T-cell (primary cell): ENCODE measurements around the gene MBP. TPM values are rescaled to one million over a fixed set of nuclear protein-coding genes. Genes with fewer than 3 reads are reported as not detected.

Experiments
- ATAC-seq, 4 experiments: fragments of 200-7000 bp in 3 of 4; fragments of 150-1000 bp in 1 of 4; cut with Tn5 transposase; replicated peaks in 1 of 4; 1 replicate in 3 of 4; 2 replicates in 1 of 4; pipeline ENCODE4 v1.10.0; 2021; ENCODE audit warnings: moderate library complexity in 3 of 4, mild to moderate bottlenecking in 2 of 4, moderate number of reproducible peaks in 1 of 4
- CTCF ChIA-PET, 2 donors: fragments of 300-600 bp; sonication (Branson Sonifier 250); formaldehyde crosslinking; loops; one replicate each; lab custom pipeline; 2022; ENCODE audit warnings: antibody characterized with exemption in 2 of 2; lab: Charles Lee
- POLR2A ChIA-PET, 2 donors: fragments of 300-600 bp; sonication (Branson Sonifier 250); formaldehyde crosslinking; loops; one replicate each; lab custom pipeline; 2022; ENCODE audit warnings: antibody characterized with exemption in 2 of 2; lab: Charles Lee
- DNase-seq, 35 experiments: peaks; one replicate each; pipeline versions ENCODE4 v3.0.0 to v3.0.0-alpha.2; 2013 to 2023
- H3K27ac ChIP-seq: one replicate; pipeline ENCODE4 v1.5.1; 2013; ENCODE audit warnings: low read length
- H3K27me3 ChIP-seq, 2 experiments: replicated peaks in 1 of 2; 1 replicate in 1 of 2; 2 replicates in 1 of 2; pipeline versions ENCODE4 v1.6.1 to v1.7.0; 2013; ENCODE audit warnings: low read length in 1 of 2, mixed read lengths in 1 of 2; ENCODE audit not compliant: control insufficient read depth in 2 of 2, insufficient read depth in 2 of 2; ENCODE audit errors: extremely low read depth in 1 of 2
- H3K36me3 ChIP-seq, 2 donors: 1 replicate in 1 of 2; 2 replicates in 1 of 2; pipeline versions ENCODE4 v1.6.1 to v1.7.0; 2013; ENCODE audit warnings: low read length in 1 of 2; ENCODE audit not compliant: control insufficient read depth in 2 of 2, insufficient read depth in 1 of 2; ENCODE audit errors: extremely low read depth in 1 of 2
- H3K4me1 ChIP-seq, 2 experiments: 1 replicate in 1 of 2; 2 replicates in 1 of 2; pipeline versions ENCODE4 v1.6.1 to v1.7.0; 2013; ENCODE audit warnings: low read length in 2 of 2, mixed read lengths in 1 of 2; ENCODE audit not compliant: insufficient read depth in 2 of 2, control insufficient read depth in 1 of 2; ENCODE audit errors: extremely low read depth in 1 of 2
- H3K4me3 ChIP-seq, 2 donors: 1 replicate in 1 of 2; 2 replicates in 1 of 2; pipeline versions ENCODE4 v1.5.1 to v1.7.0; 2013; ENCODE audit warnings: mild to moderate bottlenecking in 2 of 2, low read length in 1 of 2, moderate library complexity in 1 of 2; ENCODE audit not compliant: control insufficient read depth in 1 of 2; ENCODE audit errors: extremely low read depth in 1 of 2
- H3K9me3 ChIP-seq: 2 replicates; pipeline ENCODE4 v1.7.0; 2013
- H3K27ac Mint-ChIP-seq, 2 donors: one replicate each; pipeline ENCODE4 v1.8.0; 2020 to 2021; ENCODE audit warnings: mild to moderate bottlenecking in 2 of 2, mixed read lengths in 2 of 2
- H3K27me3 Mint-ChIP-seq, 2 donors: one replicate each; pipeline ENCODE4 v1.8.0; 2021 to 2022; ENCODE audit warnings: mixed read lengths in 2 of 2
- H3K36me3 Mint-ChIP-seq: one replicate; pipeline ENCODE4 v1.8.0; 2021; ENCODE audit warnings: mixed read lengths
- H3K4me1 Mint-ChIP-seq, 3 donors: one replicate each; pipeline ENCODE4 v1.8.0; 2020 to 2022; ENCODE audit warnings: mixed read lengths in 3 of 3, mild to moderate bottlenecking in 1 of 3
- H3K4me3 Mint-ChIP-seq, 3 donors: one replicate each; pipeline ENCODE4 v1.8.0; 2020 to 2022; ENCODE audit warnings: mild to moderate bottlenecking in 3 of 3, mixed read lengths in 3 of 3, moderate library complexity in 3 of 3
- H3K9me3 Mint-ChIP-seq, 3 donors: one replicate each; pipeline ENCODE4 v1.8.0; 2020 to 2022; ENCODE audit warnings: mixed read lengths in 3 of 3
- WGBS: methylation state at CpG from one replicate; pipeline ENCODE4 v1.1.5; 2013; ENCODE audit warnings: missing lambda C conversion rate; ENCODE audit not compliant: insufficient coverage; 5-methylcytosine and 5-hydroxymethylcytosine counted together
- total RNA-seq, 35 experiments: library from RNA in 6 of 35; stranded (reverse) in 6 of 35; fragments of 120-200 nt in 1 of 35; gene quantifications; one replicate each; pipeline versions ENCODE4 v1.2.1 to v1.2.4 and lab custom pipeline; 2013 to 2026

The MBP gene
- total RNA-seq, 5 donors from 2014 or later (not counting 1 experiment from before 2014, with no cell fraction given) = 114 to 185 (median 152) TPM

GRCh38 chr18:77063260-77063659 lies 69.3 kb downstream of the MBP start:
- ChIA-PET POLR2A (interaction anchor here (0.5 to 1.3 kb wide), 7 partner anchors 8 to 67 kb away, joined by 3 to 6 read pairs (median 3); no protein-coding TSS in a partner anchor), CTCF (interaction anchor here in 1 of 2 donors (0.6 to 1.8 kb wide), 7 partner anchors 8 to 261 kb away, joined by 3 to 9 read pairs (median 4); no protein-coding TSS in a partner anchor)
- H3K4me1 Mint-ChIP-seq = peaks cover 92 to 95% (median 94%) of the 10 kb centered on the region in 3 donors
- peak; percentile 46 to 88 (median 70) for DNase-seq
- H3K36me3 Mint-ChIP-seq = peaks cover 45% of the 10 kb centered on the region
- H3K9me3 ChIP-seq = no peaks in the 10 kb centered on the region
- WGBS = 0% methylated on average over 1 of the region's 7 CpGs
- peaks cover 5 to 38% of the 10 kb centered on the region in 2 donors for H3K36me3 ChIP-seq
- peak overlapping the region in 1 of 2 donors; percentile 8 for H3K4me3 ChIP-seq
- peak overlapping the region; percentile 96 for H3K27ac ChIP-seq
- H3K27ac Mint-ChIP-seq = peak overlapping the region; percentile 100
- no peaks in the 10 kb centered on the region for H3K27me3 ChIP-seq
- H3K9me3 Mint-ChIP-seq = no peaks in the 10 kb centered on the region
- peaks cover 47 to 94% of the 10 kb centered on the region in 2 experiments for H3K4me1 ChIP-seq
- no peaks in the 10 kb centered on the region for H3K27me3 Mint-ChIP-seq
- H3K4me3 Mint-ChIP-seq = peak overlapping the region; percentile 57 to 75 (median 70)
- peak; percentile 52 to 62 (median 59) for ATAC-seq

GRCh38 chr18:77062518-77063003 lies 70.0 kb downstream of the MBP start:
- Histone ChIP-seq H3K36me3 (peaks cover 5 to 41% of the 10 kb centered on the region in 2 donors), H3K9me3 (no peaks in the 10 kb centered on the region), H3K4me1 (peaks cover 42 to 91% of the 10 kb centered on the region in 2 experiments), H3K27me3 (no peaks in the 10 kb centered on the region), H3K4me3 (peak overlapping the region in 1 of 2 donors; percentile 8), H3K27ac (peak overlapping the region; percentile 96)
- ATAC-seq (peak; percentile 74 to 87 (median 78)), DNase-seq (peak; percentile 37 to 90 (median 71))
- peak overlapping the region; percentile 100 for H3K27ac Mint-ChIP-seq
- no peaks in the 10 kb centered on the region for H3K27me3 Mint-ChIP-seq
- peaks cover 85 to 89% (median 87%) of the 10 kb centered on the region in 3 donors for H3K4me1 Mint-ChIP-seq
- H3K9me3 Mint-ChIP-seq = no peaks in the 10 kb centered on the region
- H3K4me3 Mint-ChIP-seq = peak overlapping the region; percentile 57 to 75 (median 70)
- ChIA-PET CTCF (interaction anchor here (0.6 to 1.8 kb wide), 9 partner anchors 7 to 67 kb away, joined by 3 to 9 read pairs (median 4); no protein-coding TSS in a partner anchor), POLR2A (interaction anchor here in 1 of 2 donors (0.6 to 1.1 kb wide), 5 partner anchors 9 to 1814 kb away, joined by 3 to 6 read pairs (median 3); no protein-coding TSS in a partner anchor)
- peaks cover 45% of the 10 kb centered on the region for H3K36me3 Mint-ChIP-seq
- WGBS = 4% methylated on average over 3 of the region's 12 CpGs

- H3K9me3 ChIP-seq = no peaks in the 10 kb centered on the region
- H3K27me3 ChIP-seq = no peaks in the 10 kb centered on the region
- 46% methylated on average over 5 of the region's 15 CpGs for WGBS
- ChIA-PET CTCF (interaction anchor here (0.6 to 1.8 kb wide), 14 partner anchors 8 to 72 kb away, joined by 3 to 9 read pairs (median 4); no protein-coding TSS in a partner anchor), POLR2A (interaction anchor here in 1 of 2 donors (0.7 to 1.1 kb wide), 4 partner anchors 40 to 1814 kb away, joined by 3 to 7 read pairs (median 4); no protein-coding TSS in a partner anchor)
- H3K4me3 ChIP-seq = peak overlapping the region in 1 of 2 donors; percentile 8
- peak overlapping the region; percentile 100 for H3K27ac Mint-ChIP-seq
- H3K4me3 Mint-ChIP-seq = peak overlapping the region; percentile 57 to 75 (median 70)
- peaks cover 47% of the 10 kb centered on the region for H3K36me3 Mint-ChIP-seq
- peaks cover 5 to 45% of the 10 kb centered on the region in 2 donors for H3K36me3 ChIP-seq
- peak in 2 of 4 experiments; percentile 3 to 4 for ATAC-seq
- no peaks in the 10 kb centered on the region for H3K9me3 Mint-ChIP-seq
- peaks cover 37 to 90% of the 10 kb centered on the region in 2 experiments for H3K4me1 ChIP-seq
- peaks cover 85 to 89% (median 86%) of the 10 kb centered on the region in 3 donors for H3K4me1 Mint-ChIP-seq
- DNase-seq = peak in 8 of 35 experiments; percentile 17 to 60 (median 51)
- H3K27ac ChIP-seq = peak overlapping the region; percentile 96
- H3K27me3 Mint-ChIP-seq = no peaks in the 10 kb centered on the region
These were observed 70.6 kb downstream of the MBP start for GRCh38 chr18:77061946-77062517.

DNA sequence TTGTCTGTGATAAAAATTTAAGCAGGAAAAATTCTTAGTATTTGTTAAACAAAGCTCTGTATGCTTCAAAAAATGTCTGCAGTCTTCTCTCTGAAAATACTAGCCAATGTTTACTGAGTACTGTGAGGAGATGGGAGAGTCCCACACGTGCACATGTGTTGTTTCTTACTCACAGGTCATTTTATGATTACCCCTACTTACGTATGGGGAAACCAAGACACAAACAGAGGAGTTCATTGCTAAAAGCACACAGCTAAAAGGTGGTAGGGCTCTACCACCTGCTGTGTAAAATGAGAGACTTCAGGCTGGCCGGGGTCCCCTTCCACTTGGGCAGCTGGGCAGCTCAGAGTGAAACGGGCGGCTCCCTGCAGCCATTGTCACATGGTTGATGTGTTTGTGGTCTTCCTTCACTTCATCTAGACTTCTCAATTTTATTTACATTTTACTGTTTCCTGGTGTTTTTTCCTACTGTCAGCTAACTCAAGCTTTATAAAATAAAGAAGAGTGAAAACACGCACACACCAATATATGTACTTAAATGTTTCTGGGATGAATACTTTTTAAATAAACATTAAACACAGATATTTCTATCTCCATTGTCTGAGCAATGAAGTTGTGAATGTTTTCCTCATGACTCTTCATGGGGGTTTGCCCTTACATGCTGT lies 71.2 kb downstream of the MBP start:
- DNase-seq = peak in 1 of 35 experiments; percentile 40
- no CpG with 5 or more reads among the region's 6 CpGs for WGBS
- Histone ChIP-seq H3K4me1 (peaks cover 39 to 90% of the 10 kb centered on the region in 2 experiments), H3K36me3 (peaks cover 5 to 40% of the 10 kb centered on the region in 2 donors), H3K27ac (peak overlapping the region; percentile 96), H3K9me3 (no peaks in the 10 kb centered on the region), H3K4me3 (no peak overlapping the region), H3K27me3 (no peaks in the 10 kb centered on the region)
- H3K9me3 Mint-ChIP-seq = no peaks in the 10 kb centered on the region
- POLR2A ChIA-PET = interaction anchor here in 1 of 2 donors (0.7 to 0.8 kb wide), 3 partner anchors 10 to 69 kb away, joined by 3 to 7 read pairs (median 3); no protein-coding TSS in a partner anchor
- peak overlapping the region; percentile 100 for H3K27ac Mint-ChIP-seq
- CTCF ChIA-PET = interaction anchor here (0.6 to 1.4 kb wide), 8 partner anchors 9 to 72 kb away, joined by 3 to 6 read pairs (median 3); no protein-coding TSS in a partner anchor
- ATAC-seq = no peak
- H3K27me3 Mint-ChIP-seq = no peaks in the 10 kb centered on the region
- peaks cover 85 to 89% (median 86%) of the 10 kb centered on the region in 3 donors for H3K4me1 Mint-ChIP-seq
- peaks cover 51% of the 10 kb centered on the region for H3K36me3 Mint-ChIP-seq
- peak overlapping the region; percentile 31 to 70 (median 57) for H3K4me3 Mint-ChIP-seq

GRCh38 chr18:77060151-77060550 lies 72.4 kb downstream of the MBP start:
- H3K4me3 Mint-ChIP-seq = peak overlapping the region in 1 of 3 donors; percentile 70
- peaks cover 49 to 90% of the 10 kb centered on the region in 2 experiments for H3K4me1 ChIP-seq
- ATAC-seq (no peak), DNase-seq (no peak)
- CTCF ChIA-PET = no interaction called here
- H3K27ac Mint-ChIP-seq = peak overlapping the region; percentile 100
- no peaks in the 10 kb centered on the region for H3K27me3 ChIP-seq
- no CpG with 5 or more reads among the region's 4 CpGs for WGBS
- H3K27ac ChIP-seq = peak overlapping the region; percentile 96
- POLR2A ChIA-PET = no interaction called here
- peaks cover 40% of the 10 kb centered on the region for H3K36me3 Mint-ChIP-seq
- H3K27me3 Mint-ChIP-seq = no peaks in the 10 kb centered on the region
- peaks cover 4 to 35% of the 10 kb centered on the region in 2 donors for H3K36me3 ChIP-seq
- no peaks in the 10 kb centered on the region for H3K9me3 Mint-ChIP-seq
- peaks cover 85 to 89% (median 86%) of the 10 kb centered on the region in 3 donors for H3K4me1 Mint-ChIP-seq
- no peaks in the 10 kb centered on the region for H3K9me3 ChIP-seq
- no peak overlapping the region for H3K4me3 ChIP-seq
